Adrenal gland (tissue), 5 donors: ENCODE data around the gene KIF26B.

Experiments
- POLR2A ChIP-seq, 2 donors: fragments of 450-650 bp; IDR thresholded peaks; one replicate each; pipeline ENCODE4 v1.6.1; 2017; ENCODE audit warnings: antibody characterized with exemption in 2 of 2, mild to moderate bottlenecking in 2 of 2, moderate library complexity in 1 of 2
- TF ChIP-seq, protein P1 (sequence below), 6 experiments: fragments of 450-650 bp in 4 of 6; fragments of 200-600 bp in 2 of 6; sonication (generic) in 1 of 6; IDR thresholded peaks; 1 replicate in 5 of 6; 2 replicates in 1 of 6; pipeline versions ENCODE4 v1.5.1 to v1.8.0; 2016 to 2021; ENCODE audit warnings: antibody characterized with exemption in 6 of 6, mild to moderate bottlenecking in 2 of 6, moderate library complexity in 1 of 6
- donor health status: DM: no; HTN: no; CAD: no.

- TF ChIP-seq, protein P1, sequence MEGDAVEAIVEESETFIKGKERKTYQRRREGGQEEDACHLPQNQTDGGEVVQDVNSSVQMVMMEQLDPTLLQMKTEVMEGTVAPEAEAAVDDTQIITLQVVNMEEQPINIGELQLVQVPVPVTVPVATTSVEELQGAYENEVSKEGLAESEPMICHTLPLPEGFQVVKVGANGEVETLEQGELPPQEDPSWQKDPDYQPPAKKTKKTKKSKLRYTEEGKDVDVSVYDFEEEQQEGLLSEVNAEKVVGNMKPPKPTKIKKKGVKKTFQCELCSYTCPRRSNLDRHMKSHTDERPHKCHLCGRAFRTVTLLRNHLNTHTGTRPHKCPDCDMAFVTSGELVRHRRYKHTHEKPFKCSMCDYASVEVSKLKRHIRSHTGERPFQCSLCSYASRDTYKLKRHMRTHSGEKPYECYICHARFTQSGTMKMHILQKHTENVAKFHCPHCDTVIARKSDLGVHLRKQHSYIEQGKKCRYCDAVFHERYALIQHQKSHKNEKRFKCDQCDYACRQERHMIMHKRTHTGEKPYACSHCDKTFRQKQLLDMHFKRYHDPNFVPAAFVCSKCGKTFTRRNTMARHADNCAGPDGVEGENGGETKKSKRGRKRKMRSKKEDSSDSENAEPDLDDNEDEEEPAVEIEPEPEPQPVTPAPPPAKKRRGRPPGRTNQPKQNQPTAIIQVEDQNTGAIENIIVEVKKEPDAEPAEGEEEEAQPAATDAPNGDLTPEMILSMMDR (IDR thresholded peaks at IDR 0.05), result no peak
- TF ChIP-seq POLR2A (IDR thresholded peaks at IDR 0.05), result no peak
Measured at GRCh38 chr1:245301162-245301580, 146.4 kb downstream of the KIF26B start.
